ENCODE results near the gene WDR72.
"Not testable (repeated sequence)": the region's sequence is repeated elsewhere in the genome, so short reads cannot be mapped to it uniquely, and the experiment has no call there.

Gene WDR72

DNA sequence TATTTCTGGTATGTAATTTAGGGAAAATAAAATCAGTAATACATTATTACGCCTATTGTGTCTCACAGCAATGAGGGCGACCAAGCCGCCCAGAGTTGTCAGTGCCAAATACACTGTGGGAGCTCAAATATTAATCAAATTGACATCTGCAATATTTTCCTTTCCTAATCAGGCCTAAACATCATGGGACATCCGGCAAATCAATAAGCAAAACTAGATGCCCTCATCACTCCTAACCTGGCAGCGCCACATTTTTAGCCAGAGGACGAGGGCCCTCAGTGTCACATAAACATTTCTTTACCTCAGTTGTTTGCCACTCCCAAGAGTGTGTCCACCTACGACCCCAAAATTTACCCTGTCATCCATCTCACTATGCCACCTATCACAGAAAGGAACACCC lies 64.1 kb downstream of the WDR72 start:
- DNase-seq = no peak

DNA sequence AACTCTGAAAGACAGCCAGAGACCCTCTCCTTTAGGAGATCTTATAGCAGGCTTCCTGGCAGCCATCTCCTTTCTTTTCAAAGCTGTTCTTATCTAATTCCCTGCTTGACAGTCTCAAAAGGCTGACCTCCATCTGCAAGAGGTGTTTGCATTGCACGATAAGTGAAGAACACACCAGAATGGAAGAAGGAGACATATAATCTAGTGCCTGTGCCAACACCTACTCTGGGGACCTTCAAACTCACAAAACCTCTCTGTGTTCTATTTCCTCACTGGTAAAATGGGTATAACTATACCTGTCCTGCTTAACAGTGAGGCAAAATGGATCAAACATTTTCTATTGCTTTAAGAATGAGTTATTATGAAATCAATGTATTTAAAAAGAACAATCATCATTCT lies 65.0 kb downstream of the WDR72 start:
- DNase-seq = no peak

GRCh38 chr15:53693729-53694475 lies 65.6 kb downstream of the WDR72 start:
- no peak for DNase-seq

DNA sequence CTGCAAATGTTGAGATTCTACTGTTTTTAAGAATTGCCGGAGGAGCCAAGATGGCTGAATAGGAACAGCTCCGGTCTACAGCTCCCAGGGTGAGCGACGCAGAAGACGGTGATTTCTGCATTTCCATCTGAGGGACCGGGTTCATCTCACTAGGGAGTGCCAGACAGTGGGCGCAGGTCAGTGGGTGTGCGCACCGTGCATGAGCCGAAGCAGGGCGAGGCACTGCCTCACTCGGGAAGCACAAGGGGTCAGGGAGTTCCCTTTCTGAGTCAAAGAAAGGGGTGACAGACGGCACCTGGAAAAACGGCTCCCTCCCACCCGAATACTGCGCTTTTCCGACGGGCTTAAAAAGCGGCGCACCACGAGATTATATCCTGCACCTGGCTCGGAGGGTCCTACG lies 75.3 kb downstream of the WDR72 start:
- not testable (repeated sequence) for DNase-seq

DNA sequence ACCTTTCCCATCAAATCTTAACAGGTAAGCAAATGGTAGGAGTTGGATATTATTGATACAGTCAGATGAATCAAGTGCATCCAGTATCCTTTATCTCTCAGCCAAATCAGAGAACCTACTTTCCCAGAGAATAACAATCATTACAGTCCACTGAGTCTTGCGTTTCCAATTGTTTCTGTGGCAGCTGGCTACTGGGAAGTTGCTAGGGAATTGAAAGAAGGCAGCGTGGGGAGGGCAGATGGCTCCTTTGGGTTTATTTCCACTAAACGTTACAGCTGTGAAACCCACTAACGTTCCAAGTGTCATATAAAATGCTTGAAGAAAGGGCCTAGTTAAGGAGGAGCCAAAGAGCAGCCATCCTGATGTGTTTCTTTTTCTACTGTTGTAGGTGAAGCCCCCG lies 78.4 kb downstream of the WDR72 start:
- DNase-seq = no peak

- no peak for DNase-seq
Measured at GRCh38 chr15:53675832-53676231, 83.6 kb downstream of the WDR72 start.

GRCh38 chr15:53671545-53671944 lies 87.9 kb downstream of the WDR72 start:
- no peak for DNase-seq

DNA sequence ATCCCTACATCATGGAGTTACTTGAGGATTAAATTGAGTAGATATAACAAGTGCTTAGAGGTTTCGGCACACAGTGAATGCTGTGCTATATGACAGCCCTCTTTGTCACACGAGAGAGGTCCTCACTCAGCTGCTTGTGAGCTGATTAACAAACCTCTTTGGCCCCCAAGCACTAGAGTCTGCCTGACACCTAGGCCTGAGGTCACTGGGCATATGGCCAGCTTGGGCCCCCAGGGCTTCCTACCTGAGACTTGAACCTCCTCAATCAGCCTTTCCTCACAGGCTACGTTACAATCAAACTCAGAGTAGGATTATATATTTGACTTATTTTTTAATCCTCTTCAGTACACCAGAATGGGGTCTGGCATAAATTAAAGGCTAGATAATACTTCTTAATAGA lies 88.8 kb downstream of the WDR72 start:
- DNase-seq = no peak

DNA sequence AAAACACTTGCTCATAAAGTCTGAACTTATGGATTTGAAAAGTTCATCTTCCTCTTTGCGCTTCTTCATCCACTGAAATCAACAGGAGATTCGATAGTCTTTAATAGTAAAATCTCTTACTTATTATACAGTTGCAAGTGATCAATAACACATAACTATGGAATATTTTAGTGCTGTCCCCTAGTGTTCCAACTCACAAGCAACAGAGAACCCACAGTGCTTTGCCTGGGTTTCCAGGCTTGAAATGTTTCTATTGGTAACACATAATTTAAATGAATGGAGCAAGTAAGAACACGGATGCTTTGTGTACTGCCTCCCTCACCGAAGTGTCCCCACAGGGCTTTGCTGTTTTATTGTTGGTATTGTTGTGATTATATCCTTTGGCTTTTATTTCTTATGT lies 93.5 kb downstream of the WDR72 start:
- no peak for DNase-seq

DNA sequence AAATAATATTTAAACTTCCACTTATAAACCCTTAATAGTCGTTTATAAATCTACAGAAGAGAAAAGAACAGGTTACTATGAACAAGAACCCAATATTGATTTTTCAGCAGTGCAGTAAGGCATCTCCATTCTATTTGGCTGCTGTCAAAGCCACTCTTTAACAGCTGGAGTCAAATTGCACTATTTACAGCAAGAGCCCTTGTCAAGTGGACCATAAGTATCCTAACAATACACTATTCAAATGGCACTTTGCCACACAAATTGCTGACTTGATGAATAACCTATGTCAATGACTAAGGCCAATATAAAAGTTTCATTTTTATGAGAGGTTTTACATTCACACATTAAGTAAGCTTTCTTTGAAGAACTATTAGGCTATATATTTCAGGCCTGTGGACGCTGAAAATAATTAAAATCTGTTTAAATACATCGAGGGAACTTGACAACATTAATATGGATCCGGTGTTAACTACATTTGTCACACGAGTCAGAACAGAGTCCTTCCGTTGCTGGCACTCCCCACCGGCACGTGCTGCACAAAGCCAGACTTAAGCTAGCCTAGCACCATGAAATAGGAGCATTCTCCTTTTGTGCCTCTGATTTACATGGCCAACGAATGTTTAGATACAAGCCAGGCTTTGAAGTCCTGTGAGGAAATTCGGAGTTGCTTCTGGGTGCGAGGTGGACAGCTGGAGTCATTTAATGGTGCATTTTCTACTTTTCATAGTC lies 100.5 kb downstream of the WDR72 start:
- no peak for DNase-seq

DNA sequence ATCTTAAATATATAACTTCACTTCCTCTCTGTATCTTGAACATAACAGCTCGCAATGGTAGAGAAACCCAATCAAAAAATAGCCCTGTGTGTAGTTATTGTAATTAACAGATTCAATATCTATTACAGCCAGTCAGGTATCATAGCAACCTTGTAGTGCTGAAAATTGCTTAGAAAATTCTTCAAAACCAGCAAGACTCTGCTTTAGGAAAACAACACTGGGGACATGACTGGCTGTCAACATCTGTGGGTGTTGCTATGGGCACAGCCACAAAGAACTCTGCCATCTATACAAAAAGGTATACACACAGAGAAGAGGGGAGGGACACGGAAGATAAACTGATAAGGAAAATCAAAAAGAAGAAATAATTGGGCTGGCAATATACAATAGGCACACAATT lies 101.2 kb downstream of the WDR72 start:
- DNase-seq = no peak

GRCh38 chr15:53648934-53649333 lies 110.5 kb downstream of the WDR72 start:
- DNase-seq = no peak

- no peak for DNase-seq
Measured at GRCh38 chr15:53644660-53645059, 114.8 kb downstream of the WDR72 start.

GRCh38 chr15:53634517-53635106 lies 124.9 kb downstream of the WDR72 start:
- DNase-seq = no peak

DNA sequence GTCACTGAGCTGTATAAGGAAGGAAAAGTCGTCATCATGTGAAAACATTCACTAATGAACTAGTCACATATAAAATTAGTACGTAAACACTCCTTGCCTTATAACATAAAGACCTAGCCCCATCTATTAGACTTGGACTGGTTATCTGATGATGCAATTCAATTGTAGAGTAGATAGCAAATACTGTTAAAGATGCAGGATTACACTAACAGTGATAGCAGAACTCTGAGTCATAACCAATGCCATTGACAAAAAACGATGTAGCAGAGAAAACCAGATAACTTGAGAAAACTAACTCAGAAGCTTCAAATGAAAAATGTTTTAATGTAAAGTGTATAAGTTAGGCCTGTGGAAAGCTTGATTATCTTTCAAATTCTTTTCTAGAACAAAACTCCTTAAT lies 132.2 kb downstream of the WDR72 start:
- DNase-seq = no peak

- DNase-seq = no peak
Measured at GRCh38 chr15:53625962-53626845, 133.3 kb downstream of the WDR72 start.

DNA sequence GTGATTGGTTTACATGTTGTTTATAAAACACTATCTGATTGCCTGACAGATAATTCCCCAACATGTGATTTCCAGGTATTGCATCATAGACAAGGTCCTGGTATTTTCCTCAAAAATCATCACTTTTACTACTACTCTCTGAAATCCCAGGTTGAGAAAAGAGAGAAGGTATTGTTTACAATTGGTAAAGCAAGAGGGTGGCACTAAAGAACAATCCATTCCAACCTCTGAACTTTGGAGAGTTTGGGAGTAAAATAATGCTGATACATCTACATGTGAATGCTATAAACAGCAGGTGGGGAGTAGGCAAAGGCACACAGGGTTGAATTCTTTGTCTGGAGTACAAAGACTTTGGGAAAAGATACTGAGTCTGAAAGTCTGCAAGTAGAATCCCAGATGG lies 134.2 kb downstream of the WDR72 start:
- no peak for DNase-seq

- DNase-seq = no peak
Measured at GRCh38 chr15:53618461-53618860, 141.0 kb downstream of the WDR72 start.

GRCh38 chr15:53611145-53611920 lies 148.1 kb downstream of the WDR72 start:
- DNase-seq = no peak

DNA sequence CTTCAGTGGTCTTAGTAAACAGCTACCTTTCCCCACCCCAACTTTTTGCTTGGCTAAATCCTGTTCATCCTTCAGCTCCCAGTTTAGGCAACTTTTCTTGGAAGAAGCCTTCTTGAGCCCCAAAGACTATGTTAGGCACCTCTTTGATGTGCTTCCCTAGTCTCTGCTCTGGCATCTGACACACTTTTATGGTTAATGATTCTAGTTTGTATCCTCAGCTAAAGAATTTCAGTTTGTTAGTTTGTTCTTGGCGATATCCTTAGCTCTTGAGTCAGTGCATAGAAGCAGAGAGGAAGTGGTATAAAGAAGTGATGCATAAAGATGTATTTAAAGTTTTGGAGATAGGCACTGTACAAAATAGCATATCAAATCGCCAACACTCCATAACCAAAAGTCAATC lies 168.4 kb downstream of the WDR72 start:
- no peak for DNase-seq

- DNase-seq = no peak
Measured at GRCh38 chr15:53590380-53590779, 169.1 kb downstream of the WDR72 start.

DNA sequence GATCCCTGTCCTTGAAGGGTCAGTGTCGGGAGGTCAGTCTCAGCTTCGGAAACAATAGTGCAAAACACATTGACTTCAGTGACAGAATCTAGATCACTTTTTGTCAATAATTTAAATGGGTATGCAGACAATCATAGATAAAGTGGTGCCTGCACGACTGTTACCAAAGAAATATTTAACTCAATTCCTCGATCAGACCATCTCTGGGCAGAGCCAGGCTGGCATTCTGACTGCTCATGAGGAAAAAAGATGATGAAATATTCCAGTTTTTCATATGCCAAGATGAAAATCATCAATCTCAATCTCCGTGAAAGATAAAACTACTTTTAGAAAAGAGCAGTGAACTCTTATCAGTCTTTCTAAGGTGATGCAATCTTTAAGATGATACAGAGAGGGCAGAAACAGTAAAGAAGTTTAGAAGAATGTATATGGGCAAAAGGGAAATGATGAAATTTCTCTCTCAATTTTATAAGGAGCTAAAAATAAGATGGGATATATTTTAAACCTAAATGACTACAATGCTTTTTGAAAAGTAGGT lies 169.9 kb downstream of the WDR72 start:
- no peak for DNase-seq
